ENCODE results near the gene PRR5.

The PRR5 gene

GRCh38 chr22:44685384-44686056, 16.5 kb upstream of the PRR5 start:
- Histone ChIP-seq H3K36me3 (ENCODE audit: low read depth) (no peaks in the 10 kb centered on the region), H3K9me3 (ENCODE audit: severe bottlenecking) (no peaks in the 10 kb centered on the region), H3K4me1 (ENCODE audit: insufficient read depth, poor library complexity, severe bottlenecking) (peaks cover 10% of the 10 kb centered on the region), H3K27me3 (ENCODE audit: insufficient read depth, poor library complexity, severe bottlenecking) (no peaks in the 10 kb centered on the region), H3K27ac (ENCODE audit: poor library complexity, severe bottlenecking) (peak overlapping the region; percentile 38), H3K4me3 (ENCODE audit: severe bottlenecking) (no peak overlapping the region)
- TF ChIP-seq, protein P1, sequence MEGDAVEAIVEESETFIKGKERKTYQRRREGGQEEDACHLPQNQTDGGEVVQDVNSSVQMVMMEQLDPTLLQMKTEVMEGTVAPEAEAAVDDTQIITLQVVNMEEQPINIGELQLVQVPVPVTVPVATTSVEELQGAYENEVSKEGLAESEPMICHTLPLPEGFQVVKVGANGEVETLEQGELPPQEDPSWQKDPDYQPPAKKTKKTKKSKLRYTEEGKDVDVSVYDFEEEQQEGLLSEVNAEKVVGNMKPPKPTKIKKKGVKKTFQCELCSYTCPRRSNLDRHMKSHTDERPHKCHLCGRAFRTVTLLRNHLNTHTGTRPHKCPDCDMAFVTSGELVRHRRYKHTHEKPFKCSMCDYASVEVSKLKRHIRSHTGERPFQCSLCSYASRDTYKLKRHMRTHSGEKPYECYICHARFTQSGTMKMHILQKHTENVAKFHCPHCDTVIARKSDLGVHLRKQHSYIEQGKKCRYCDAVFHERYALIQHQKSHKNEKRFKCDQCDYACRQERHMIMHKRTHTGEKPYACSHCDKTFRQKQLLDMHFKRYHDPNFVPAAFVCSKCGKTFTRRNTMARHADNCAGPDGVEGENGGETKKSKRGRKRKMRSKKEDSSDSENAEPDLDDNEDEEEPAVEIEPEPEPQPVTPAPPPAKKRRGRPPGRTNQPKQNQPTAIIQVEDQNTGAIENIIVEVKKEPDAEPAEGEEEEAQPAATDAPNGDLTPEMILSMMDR (IDR thresholded peaks at IDR 0.05; ENCODE audit: poor library complexity, severe bottlenecking) = no peak
- no peak for DNase-seq (ENCODE audit: low spot score)
- peak; percentile 74 for ATAC-seq (ENCODE audit: low read depth)

GRCh38 chr22:44686873-44687600, 15.0 kb upstream of the PRR5 start:
- Histone ChIP-seq H3K9me3 (ENCODE audit: severe bottlenecking) (no peaks in the 10 kb centered on the region), H3K36me3 (ENCODE audit: low read depth) (no peaks in the 10 kb centered on the region), H3K27me3 (ENCODE audit: insufficient read depth, poor library complexity, severe bottlenecking) (no peaks in the 10 kb centered on the region), H3K4me1 (ENCODE audit: insufficient read depth, poor library complexity, severe bottlenecking) (peaks cover 10% of the 10 kb centered on the region), H3K4me3 (ENCODE audit: severe bottlenecking) (no peak overlapping the region), H3K27ac (ENCODE audit: poor library complexity, severe bottlenecking) (no peak overlapping the region)
- no peak for DNase-seq (ENCODE audit: low spot score)
- no peak for ATAC-seq (ENCODE audit: low read depth)
- TF ChIP-seq, protein P1 (IDR thresholded peaks at IDR 0.05; ENCODE audit: poor library complexity, severe bottlenecking) = no peak

- H3K9me3 ChIP-seq (ENCODE audit: severe bottlenecking) = no peaks in the 10 kb centered on the region
- no peak for DNase-seq (ENCODE audit: low spot score)
- ATAC-seq (ENCODE audit: low read depth) = no peak
- no peak overlapping the region for H3K27ac ChIP-seq (ENCODE audit: poor library complexity, severe bottlenecking)
- H3K4me3 ChIP-seq (ENCODE audit: severe bottlenecking) = no peak overlapping the region
- TF ChIP-seq, protein P1 (IDR thresholded peaks at IDR 0.05; ENCODE audit: poor library complexity, severe bottlenecking) = no peak
- peaks cover 10% of the 10 kb centered on the region for H3K4me1 ChIP-seq (ENCODE audit: insufficient read depth, poor library complexity, severe bottlenecking)
- H3K36me3 ChIP-seq (ENCODE audit: low read depth) = no peaks in the 10 kb centered on the region
- no peaks in the 10 kb centered on the region for H3K27me3 ChIP-seq (ENCODE audit: insufficient read depth, poor library complexity, severe bottlenecking)
Observed at GRCh38 chr22:44689173-44689572, 12.8 kb upstream of the PRR5 start.

DNA sequence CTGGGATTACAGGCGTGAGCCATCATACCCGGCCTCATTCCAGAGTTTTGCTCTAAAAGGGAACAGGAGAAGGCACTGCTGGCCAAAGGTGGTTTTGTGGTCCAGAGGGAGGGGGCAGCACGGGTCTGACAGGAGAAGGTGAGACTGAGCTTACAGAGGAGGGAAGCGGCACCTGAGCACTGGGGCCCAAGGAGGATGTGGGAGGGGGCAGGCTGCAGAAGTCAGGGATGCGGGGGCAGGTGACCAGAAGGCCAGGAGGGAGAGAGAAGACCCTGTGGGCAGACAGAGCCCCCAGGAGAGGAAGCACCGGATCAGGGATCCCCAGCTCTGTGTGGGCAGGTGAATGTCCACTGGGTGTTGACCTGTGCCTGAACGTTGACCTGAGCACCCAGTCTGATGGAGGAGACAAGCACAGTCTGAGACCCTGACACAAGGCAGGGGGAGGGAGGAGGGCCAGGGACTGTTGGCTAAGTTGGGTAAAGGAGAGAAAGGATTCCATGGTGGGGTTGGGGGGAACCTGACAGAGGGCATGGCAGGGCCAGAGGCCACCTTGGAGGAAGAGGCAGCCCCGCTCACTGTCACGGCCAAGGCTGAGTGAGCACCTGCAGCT, 12.0 kb upstream of the PRR5 start:
- H3K4me3 ChIP-seq (ENCODE audit: severe bottlenecking) = no peak overlapping the region
- no peaks in the 10 kb centered on the region for H3K9me3 ChIP-seq (ENCODE audit: severe bottlenecking)
- H3K27ac ChIP-seq (ENCODE audit: poor library complexity, severe bottlenecking) = no peak overlapping the region
- no peaks in the 10 kb centered on the region for H3K36me3 ChIP-seq (ENCODE audit: low read depth)
- TF ChIP-seq, protein P1 (IDR thresholded peaks at IDR 0.05; ENCODE audit: poor library complexity, severe bottlenecking) = no peak
- no peaks in the 10 kb centered on the region for H3K27me3 ChIP-seq (ENCODE audit: insufficient read depth, poor library complexity, severe bottlenecking)
- ATAC-seq (ENCODE audit: low read depth) = no peak
- peaks cover 10% of the 10 kb centered on the region for H3K4me1 ChIP-seq (ENCODE audit: insufficient read depth, poor library complexity, severe bottlenecking)
- no peak for DNase-seq (ENCODE audit: low spot score)

Measured in RWPE2 (cell line).